K562 (cell line): ENCODE results near the gene PLPPR1. TPM values are rescaled to one million over a fixed set of nuclear protein-coding genes. Genes with fewer than 3 reads are reported as not detected.

Experiments
- ATAC-seq: fragments of 200-7000 bp; cut with Tn5 transposase; 3 replicates; pipeline ENCODE4 v1.9.1; 2020; ENCODE audit warnings: moderate library complexity
- BruUV-seq: library from RNA; stranded (reverse); fragments of 400-500 nt; replicated peaks from 2 replicates; lab custom pipeline; 2021; lab: Mats Ljungman, UMichigan
- CTCF ChIA-PET: fragments of 300-600 bp; formaldehyde crosslinking; extraction: SDS; loops from one replicate; lab custom pipeline; 2021; ENCODE audit warnings: low intra/inter-chr PET ratio; lab: Yijun Ruan, JAX
- POLR2A ChIA-PET: fragments of 300-600, 350-650 bp; sonication (Branson Sonifier 250); formaldehyde crosslinking; extraction: SDS; loops from one replicate; lab custom pipeline; 2021; ENCODE audit warnings: antibody characterized with exemption, inconsistent platforms; lab: Yijun Ruan, JAX
- DNase-seq, 4 experiments: peaks; one replicate each; pipeline versions ENCODE4 v3.0.0 to v3.0.0-alpha.2; 2011 to 2018; ENCODE audit warnings: low spot score in 3 of 4, mixed read lengths in 3 of 4; ENCODE audit errors: extremely low read depth in 1 of 4
- FAIRE-seq: peaks from 2 replicates; lab custom pipeline; 2011; peaks lifted over from hg19 to GRCh38; lab: Jason Lieb, UNC
- H2AFZ ChIP-seq: 2 replicates; pipeline ENCODE4 v1.6.0; 2011; ENCODE audit warnings: low read depth, low read length, control low read depth, inconsistent platforms
- H3K27ac ChIP-seq: fragments of 200-600 bp; 3 replicates; pipeline ENCODE4 v1.8.0; 2011; ENCODE audit warnings: low read depth, mild to moderate bottlenecking, control low read depth, inconsistent platforms, low read length, moderate library complexity, mixed read lengths; ENCODE audit errors: extremely low read depth
- H3K27me3 ChIP-seq, 2 experiments: fragments of 300-600 bp in 1 of 2; 2 replicates in 1 of 2; 3 replicates in 1 of 2; pipeline versions ENCODE4 v1.6.0 to v1.8.0; 2011; ENCODE audit warnings: inconsistent platforms in 2 of 2, low read length in 2 of 2, mild to moderate bottlenecking in 1 of 2, mixed read lengths in 1 of 2, moderate library complexity in 1 of 2; ENCODE audit not compliant: control insufficient read depth in 2 of 2, insufficient read depth in 2 of 2
- H3K36me3 ChIP-seq: fragments of 300-600 bp; 3 replicates; pipeline ENCODE4 v1.8.0; 2011; ENCODE audit warnings: mild to moderate bottlenecking, low read length, inconsistent platforms; ENCODE audit not compliant: control insufficient read depth, insufficient read depth
- H3K4me1 ChIP-seq, 2 experiments: fragments of 200-600 bp in 1 of 2; replicated peaks in 1 of 2; 2 replicates in 1 of 2; 3 replicates in 1 of 2; pipeline versions ENCODE4 v1.5.1 to v1.8.0; 2011; ENCODE audit warnings: inconsistent platforms in 2 of 2, low read length in 2 of 2, mild to moderate bottlenecking in 1 of 2, mixed read lengths in 1 of 2, moderate library complexity in 1 of 2; ENCODE audit not compliant: control insufficient read depth in 2 of 2, insufficient read depth in 2 of 2
- H3K4me2 ChIP-seq: 2 replicates; pipeline ENCODE4 v1.6.1; 2011; ENCODE audit warnings: low read length, control low read depth, inconsistent platforms, mixed read lengths; ENCODE audit not compliant: insufficient read depth
- H3K4me3 ChIP-seq: fragments of 200-600 bp; sonication (generic), shearing (Covaris generic); 2 replicates; pipeline ENCODE4 v1.5.1; 2016; ENCODE audit warnings: control low read depth, inconsistent platforms
- H3K79me2 ChIP-seq: fragments of 200-600 bp; 3 replicates; pipeline ENCODE4 v1.8.0; 2011; ENCODE audit warnings: low read length, inconsistent platforms; ENCODE audit not compliant: control insufficient read depth, insufficient read depth
- H3K9ac ChIP-seq, 2 experiments: 2 replicates each; pipeline versions ENCODE4 v1.6.0 to v1.6.1; 2011; ENCODE audit warnings: low read depth in 2 of 2, low read length in 2 of 2, control low read depth in 1 of 2, inconsistent platforms in 1 of 2, mild to moderate bottlenecking in 1 of 2, mixed read lengths in 1 of 2; ENCODE audit not compliant: insufficient read depth in 1 of 2
- H3K9me1 ChIP-seq: one replicate; pipeline ENCODE4 v1.6.0; 2011; ENCODE audit warnings: inconsistent platforms, mild to moderate bottlenecking, low read length, moderate library complexity; ENCODE audit not compliant: control insufficient read depth, insufficient read depth
- H3K9me3 ChIP-seq: replicated peaks from 2 replicates; pipeline ENCODE4 v1.5.1; 2011; ENCODE audit warnings: low read depth, low read length, inconsistent platforms; ENCODE audit not compliant: control insufficient read depth, insufficient read depth
- H4K20me1 ChIP-seq: replicated peaks from 2 replicates; pipeline ENCODE4 v1.6.1; 2011; ENCODE audit warnings: low read length, inconsistent platforms, mixed read lengths; ENCODE audit not compliant: control insufficient read depth, insufficient read depth
- HIVEP1 ChIP-seq: fragments of 250-450 bp; sonication (Bioruptor Pico); IDR thresholded peaks from 2 replicates; pipeline ENCODE4 v1.4.0; 2020; ENCODE audit warnings: mild to moderate bottlenecking
- ILF3 ChIP-seq: fragments of 450-650 bp; IDR thresholded peaks from 2 replicates; pipeline ENCODE4 v1.6.1; 2018; ENCODE audit warnings: antibody characterized with exemption, mild to moderate bottlenecking, moderate library complexity, borderline replicate concordance
- RAD21 ChIP-seq, 2 experiments: fragments of 250-450 bp in 1 of 2; fragments of 450-650 bp in 1 of 2; sonication (Bioruptor Pico) in 1 of 2; formaldehyde crosslinking in 1 of 2; IDR thresholded peaks in 1 of 2; conservative IDR thresholded peaks in 1 of 2; 2 replicates each; pipeline versions ENCODE4 v1.4.0 to v1.8.0; 2020 to 2022; ENCODE audit warnings: mild to moderate bottlenecking in 2 of 2, moderate library complexity in 1 of 2
- SMC3 ChIP-seq: conservative IDR thresholded peaks from 2 replicates; pipeline ENCODE4 v1.6.1; 2011; ENCODE audit warnings: low read depth, low read length, improper control_type of control experiment; ENCODE audit not compliant: insufficient read depth
- STAG1 ChIP-seq: sonication (generic); formaldehyde crosslinking; IDR thresholded peaks from 2 replicates; pipeline ENCODE4 v1.5.0; 2020; ENCODE audit warnings: missing genetic modification reagents, borderline replicate concordance
- WGBS: fragments of 100-300 bp; shearing (Covaris generic); methylation state at CpG from one replicate; pipeline ENCODE4 v1.1.6; 2016; ENCODE audit warnings: low coverage, mixed read lengths; ENCODE audit not compliant: insufficient coverage; ENCODE audit errors: missing lambda C conversion rate; 5-methylcytosine and 5-hydroxymethylcytosine counted together
- in situ Hi-C: fragments of 300-500 bp; cut with MboI; formaldehyde crosslinking; loops from 4 replicates; pipeline ENCODE4 v1.15.0; 2018; ENCODE audit warnings: inconsistent platforms, mixed read lengths
- intact Hi-C: fragments of 100-400 bp; cut with micrococcal nuclease; formaldehyde crosslinking; loops from 2 replicates; pipeline ENCODE4 v1.14.2; 2022
- polyA plus RNA-seq, 8 experiments: library from polyadenylated mRNA; depleted of rRNA in 4 of 8; stranded (reverse) in 5 of 8; unstranded in 3 of 8; fragments of >200 nt; fragmentation: Nextera tagmentation in 2 of 8; fragmentation: Illumina TruSeq in 1 of 8; extraction: Ambion mirVana in 2 of 8; extraction: Trizol in 1 of 8; gene quantifications; 2 replicates each; pipeline versions ENCODE4 v1.2.1 to v1.2.3, GENCODE V29; 2011 to 2014; ENCODE audit warnings: inconsistent platforms in 1 of 8, missing spikeins in 1 of 8
- total RNA-seq, 7 experiments: library from RNA; depleted of rRNA in 6 of 7; stranded (reverse); fragments of >200 nt in 6 of 7; fragmentation: Illumina TruSeq in 2 of 7; extraction: Trizol in 2 of 7; gene quantifications; 2 replicates each; pipeline versions ENCODE4 v1.2.1 to v1.2.3, GENCODE V29; 2011 to 2021; ENCODE audit warnings: low replicate concordance in 1 of 7
- TF ChIP-seq, protein P1 (sequence below), 2 experiments: fragments of 450-650 bp; formaldehyde crosslinking in 1 of 2; IDR thresholded peaks; 2 replicates each; pipeline versions ENCODE4 v1.4.0 to v1.6.1; 2014 to 2020; ENCODE audit warnings: mild to moderate bottlenecking in 2 of 2, borderline replicate concordance in 1 of 2, low read depth in 1 of 2
- TF ChIP-seq, protein P2 (sequence below), 3 experiments: IDR thresholded peaks in 2 of 3; conservative IDR thresholded peaks in 1 of 3; 2 replicates each; pipeline ENCODE4 v1.5.1; 2011 to 2012; ENCODE audit warnings: low read length in 3 of 3, mild to moderate bottlenecking in 3 of 3, control low read depth in 2 of 3, improper control_type of control experiment in 1 of 3, inconsistent platforms in 1 of 3, low read depth in 1 of 3, mixed read lengths in 1 of 3, moderate library complexity in 1 of 3; ENCODE audit not compliant: insufficient read depth in 2 of 3

PLPPR1 gene
- total and polyA plus RNA-seq, 9 of the 15 experiments (the other 6 are each of a cell fraction or from before 2014, with no cell fraction given) = not detected

DNA sequence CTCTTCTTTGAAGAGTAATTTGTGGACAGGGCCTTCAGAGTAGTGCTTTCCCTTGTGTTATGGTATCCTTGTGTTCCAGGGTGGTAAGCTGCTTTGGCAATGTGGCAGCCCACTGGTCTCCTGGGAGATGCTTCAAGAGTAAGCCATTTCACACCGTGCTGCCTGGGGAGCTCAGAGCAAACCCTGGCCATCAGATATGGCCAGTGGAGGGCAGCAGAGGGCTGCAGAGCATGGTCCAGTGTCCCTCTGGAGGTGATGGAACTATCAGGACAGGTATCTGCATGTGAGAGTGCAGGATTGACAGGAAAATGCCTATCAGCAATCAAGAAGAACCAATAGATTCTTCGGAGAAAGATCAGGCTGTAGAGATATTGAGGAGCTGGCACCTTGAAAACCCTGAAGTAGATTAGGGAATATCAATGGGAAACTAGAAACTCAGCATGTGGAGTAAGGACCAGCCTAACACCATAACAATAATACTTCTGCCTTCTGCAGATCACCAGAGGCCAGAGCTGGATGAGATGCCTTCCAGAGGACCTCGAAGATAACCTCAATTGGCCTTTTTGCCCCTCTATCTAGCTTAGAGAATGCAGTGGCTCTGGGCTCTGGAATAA is 90.8 kb downstream of the PLPPR1 start:
- H3K27me3 ChIP-seq = no peaks in the 10 kb centered on the region
- intact Hi-C loops = loop anchor here (1.0 to 10.0 kb wide), 5 partner anchors 113 to 408 kb away; no protein-coding TSS in a partner anchor
- DNase-seq (peak; percentile 29 to 47 (median 38)), ATAC-seq (peak; percentile 88), FAIRE-seq (no peak)
- no peak overlapping the region for H3K9ac ChIP-seq
- 3% methylated on average over 3 of the region's 3 CpGs for WGBS
- no peaks in the 10 kb centered on the region for H3K9me3 ChIP-seq
- in situ Hi-C loops = no loop called here
- H3K9me1 ChIP-seq = no peaks in the 10 kb centered on the region
- ChIA-PET POLR2A (interaction anchor here (0.6 kb wide), 1 partner anchor 340 kb away, joined by 3 read pairs; no protein-coding TSS in a partner anchor), CTCF (no interaction called here)
- no TSS peak for BruUV-seq
- TF ChIP-seq STAG1 (CRISPR knock-in tag) (peak; percentile 19; the same call in 1 of the 2 replicates), ILF3 (no peak), HIVEP1 (CRISPR knock-in tag) (no peak), SMC3 (0 out of 2 replicates have a peak, but pooled peaks have one; percentile 37), RAD21 (CRISPR knock-in tag; conservative IDR thresholded peaks at IDR 0.05 in 1 of 2, IDR thresholded peaks at IDR 0.05 in 1 of 2) (peak; percentile 34 to 61)
- TF ChIP-seq, protein P1, sequence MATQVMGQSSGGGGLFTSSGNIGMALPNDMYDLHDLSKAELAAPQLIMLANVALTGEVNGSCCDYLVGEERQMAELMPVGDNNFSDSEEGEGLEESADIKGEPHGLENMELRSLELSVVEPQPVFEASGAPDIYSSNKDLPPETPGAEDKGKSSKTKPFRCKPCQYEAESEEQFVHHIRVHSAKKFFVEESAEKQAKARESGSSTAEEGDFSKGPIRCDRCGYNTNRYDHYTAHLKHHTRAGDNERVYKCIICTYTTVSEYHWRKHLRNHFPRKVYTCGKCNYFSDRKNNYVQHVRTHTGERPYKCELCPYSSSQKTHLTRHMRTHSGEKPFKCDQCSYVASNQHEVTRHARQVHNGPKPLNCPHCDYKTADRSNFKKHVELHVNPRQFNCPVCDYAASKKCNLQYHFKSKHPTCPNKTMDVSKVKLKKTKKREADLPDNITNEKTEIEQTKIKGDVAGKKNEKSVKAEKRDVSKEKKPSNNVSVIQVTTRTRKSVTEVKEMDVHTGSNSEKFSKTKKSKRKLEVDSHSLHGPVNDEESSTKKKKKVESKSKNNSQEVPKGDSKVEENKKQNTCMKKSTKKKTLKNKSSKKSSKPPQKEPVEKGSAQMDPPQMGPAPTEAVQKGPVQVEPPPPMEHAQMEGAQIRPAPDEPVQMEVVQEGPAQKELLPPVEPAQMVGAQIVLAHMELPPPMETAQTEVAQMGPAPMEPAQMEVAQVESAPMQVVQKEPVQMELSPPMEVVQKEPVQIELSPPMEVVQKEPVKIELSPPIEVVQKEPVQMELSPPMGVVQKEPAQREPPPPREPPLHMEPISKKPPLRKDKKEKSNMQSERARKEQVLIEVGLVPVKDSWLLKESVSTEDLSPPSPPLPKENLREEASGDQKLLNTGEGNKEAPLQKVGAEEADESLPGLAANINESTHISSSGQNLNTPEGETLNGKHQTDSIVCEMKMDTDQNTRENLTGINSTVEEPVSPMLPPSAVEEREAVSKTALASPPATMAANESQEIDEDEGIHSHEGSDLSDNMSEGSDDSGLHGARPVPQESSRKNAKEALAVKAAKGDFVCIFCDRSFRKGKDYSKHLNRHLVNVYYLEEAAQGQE (IDR thresholded peaks at IDR 0.05; ENCODE audit: borderline replicate concordance) = peak; percentile 33; the same call in 1 of the 2 replicates
- TF ChIP-seq, protein P1 (CRISPR knock-in tag; IDR thresholded peaks at IDR 0.05; ENCODE audit: low read depth) = no peak
- TF ChIP-seq, protein P2, sequence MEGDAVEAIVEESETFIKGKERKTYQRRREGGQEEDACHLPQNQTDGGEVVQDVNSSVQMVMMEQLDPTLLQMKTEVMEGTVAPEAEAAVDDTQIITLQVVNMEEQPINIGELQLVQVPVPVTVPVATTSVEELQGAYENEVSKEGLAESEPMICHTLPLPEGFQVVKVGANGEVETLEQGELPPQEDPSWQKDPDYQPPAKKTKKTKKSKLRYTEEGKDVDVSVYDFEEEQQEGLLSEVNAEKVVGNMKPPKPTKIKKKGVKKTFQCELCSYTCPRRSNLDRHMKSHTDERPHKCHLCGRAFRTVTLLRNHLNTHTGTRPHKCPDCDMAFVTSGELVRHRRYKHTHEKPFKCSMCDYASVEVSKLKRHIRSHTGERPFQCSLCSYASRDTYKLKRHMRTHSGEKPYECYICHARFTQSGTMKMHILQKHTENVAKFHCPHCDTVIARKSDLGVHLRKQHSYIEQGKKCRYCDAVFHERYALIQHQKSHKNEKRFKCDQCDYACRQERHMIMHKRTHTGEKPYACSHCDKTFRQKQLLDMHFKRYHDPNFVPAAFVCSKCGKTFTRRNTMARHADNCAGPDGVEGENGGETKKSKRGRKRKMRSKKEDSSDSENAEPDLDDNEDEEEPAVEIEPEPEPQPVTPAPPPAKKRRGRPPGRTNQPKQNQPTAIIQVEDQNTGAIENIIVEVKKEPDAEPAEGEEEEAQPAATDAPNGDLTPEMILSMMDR (IDR thresholded peaks at IDR 0.05 in 2 of 3, conservative IDR thresholded peaks at IDR 0.05 in 1 of 3; ENCODE audit: insufficient read depth in 2 of 3, low read depth in 1 of 3, low read length in 3 of 3) = peak; percentile 54 to 70 (median 54)
- H4K20me1 ChIP-seq = no peaks in the 10 kb centered on the region
- no peak overlapping the region for H2AFZ ChIP-seq
- H3K4me2 ChIP-seq = no peak overlapping the region
- no peaks in the 10 kb centered on the region for H3K79me2 ChIP-seq
- H3K27ac ChIP-seq = no peak overlapping the region
- no peaks in the 10 kb centered on the region for H3K36me3 ChIP-seq
- H3K4me3 ChIP-seq = no peak overlapping the region
- no peaks in the 10 kb centered on the region for H3K4me1 ChIP-seq
